ENCODE results near the gene ZNF20. TPM values are rescaled to one million over a fixed set of nuclear protein-coding genes. Genes with fewer than 3 reads are reported as not detected.

ZNF20 gene
- total RNA-seq, result 1 to 10 TPM; 5.9 to 7.2 TPM

GRCh38 chr19:12139885-12140544 lies at the start of gene ZNF20:
Gene ZNF20 (minus strand): TSS chr19:12140350. CDS start chr19:12140182, 168 bp downstream.
- H3K4me1 Mint-ChIP-seq, result peaks cover 23% of the 10 kb centered on the region
- peaks cover 28% of the 10 kb centered on the region for H3K36me3 Mint-ChIP-seq
- no peaks in the 10 kb centered on the region for H3K27me3 Mint-ChIP-seq
- H3K4me3 Mint-ChIP-seq, result peak within 1 kb of the TSS; percentile 94
- DNase-seq (peak; percentile 90), ATAC-seq (ENCODE audit: low read depth) (peak; percentile 91)
- POLR2A ChIA-PET, result interaction anchor here (0.6 to 1.7 kb wide), 10 partner anchors 17 to 225 kb away, joined by 3 to 13 read pairs (median 6); partner anchors contain the start of genes ZNF136, ZNF44, ZNF442 and ZNF563
- peak within 1 kb of the TSS; percentile 67 for H3K27ac Mint-ChIP-seq
- H3K9me3 Mint-ChIP-seq, result no peaks in the 10 kb centered on the region

- ATAC-seq (ENCODE audit: low read depth) (no peak), DNase-seq (no peak)
- no peak overlapping the region for H3K4me3 Mint-ChIP-seq
- no peak overlapping the region for H3K27ac Mint-ChIP-seq
- POLR2A ChIA-PET, result no interaction called here
- no peaks in the 10 kb centered on the region for H3K4me1 Mint-ChIP-seq
- no peaks in the 10 kb centered on the region for H3K27me3 Mint-ChIP-seq
- H3K9me3 Mint-ChIP-seq, result peaks cover 46% of the 10 kb centered on the region
- peaks cover 94% of the 10 kb centered on the region for H3K36me3 Mint-ChIP-seq
Measured at GRCh38 chr19:12187625-12188024, 47.5 kb upstream of the ZNF20 start.

GRCh38 chr19:12180377-12180776 lies 40.2 kb upstream of the ZNF20 start:
- no peaks in the 10 kb centered on the region for H3K27me3 Mint-ChIP-seq
- POLR2A ChIA-PET, result no interaction called here
- H3K4me3 Mint-ChIP-seq, result no peak overlapping the region
- H3K4me1 Mint-ChIP-seq, result peaks cover 2% of the 10 kb centered on the region
- H3K9me3 Mint-ChIP-seq, result peaks cover 31% of the 10 kb centered on the region
- H3K36me3 Mint-ChIP-seq, result peaks cover 86% of the 10 kb centered on the region
- ATAC-seq (ENCODE audit: low read depth) (no peak), DNase-seq (no peak)
- no peak overlapping the region for H3K27ac Mint-ChIP-seq

- POLR2A ChIA-PET, result interaction anchor here (0.6 kb wide), 1 partner anchor 197 kb away, joined by 3 read pairs; no protein-coding TSS in a partner anchor
- H3K9me3 Mint-ChIP-seq, result peaks cover 4% of the 10 kb centered on the region
- ATAC-seq (ENCODE audit: low read depth) (no peak), DNase-seq (no peak)
- no peak overlapping the region for H3K4me3 Mint-ChIP-seq
- no peak overlapping the region for H3K27ac Mint-ChIP-seq
- no peaks in the 10 kb centered on the region for H3K27me3 Mint-ChIP-seq
- H3K36me3 Mint-ChIP-seq, result peaks cover 52% of the 10 kb centered on the region
- H3K4me1 Mint-ChIP-seq, result peaks cover 26% of the 10 kb centered on the region
Measured at GRCh38 chr19:12166626-12167025, 26.5 kb upstream of the ZNF20 start.

GRCh38 chr19:12163826-12164225 lies 23.7 kb upstream of the ZNF20 start:
- Mint-ChIP-seq H3K36me3 (peaks cover 32% of the 10 kb centered on the region), H3K4me3 (peak overlapping the region; percentile 95), H3K27me3 (no peaks in the 10 kb centered on the region), H3K4me1 (peaks cover 25% of the 10 kb centered on the region), H3K27ac (peak overlapping the region; percentile 99), H3K9me3 (no peaks in the 10 kb centered on the region)
- DNase-seq, result no peak
- POLR2A ChIA-PET, result interaction anchor here (0.8 to 2.5 kb wide), 7 partner anchors 9 to 387 kb away, joined by 3 to 12 read pairs (median 7); partner anchors contain the start of genes ZNF20, ZNF563 and ZNF700
- ATAC-seq (ENCODE audit: low read depth), result no peak

GRCh38 chr19:12162882-12163806 lies 23.0 kb upstream of the ZNF20 start, which contains the start of gene ZNF136:
Gene ZNF136 (plus strand): TSS chr19:12163096. CDS start chr19:12163204, 108 bp downstream.
- POLR2A ChIA-PET, result interaction anchor here (0.6 to 2.5 kb wide), 13 partner anchors 8 to 628 kb away, joined by 3 to 12 read pairs (median 4); partner anchors contain the start of genes JUNB, ZNF20, ZNF443 and ZNF563
- no peaks in the 10 kb centered on the region for H3K27me3 Mint-ChIP-seq
- H3K9me3 Mint-ChIP-seq, result no peaks in the 10 kb centered on the region
- peak within 1 kb of the TSS; percentile 99 for H3K27ac Mint-ChIP-seq
- H3K36me3 Mint-ChIP-seq, result peaks cover 25% of the 10 kb centered on the region
- peak; percentile 99 for ATAC-seq (ENCODE audit: low read depth)
- H3K4me1 Mint-ChIP-seq, result peaks cover 25% of the 10 kb centered on the region
- peak; percentile 87 for DNase-seq
- H3K4me3 Mint-ChIP-seq, result peak within 1 kb of the TSS; percentile 95

GRCh38 chr19:12162513-12162881 lies 22.3 kb upstream of the ZNF20 start:
- DNase-seq (no peak), ATAC-seq (ENCODE audit: low read depth) (no peak)
- H3K36me3 Mint-ChIP-seq, result peaks cover 24% of the 10 kb centered on the region
- H3K4me3 Mint-ChIP-seq, result peak overlapping the region; percentile 93
- no peaks in the 10 kb centered on the region for H3K9me3 Mint-ChIP-seq
- H3K4me1 Mint-ChIP-seq, result peaks cover 25% of the 10 kb centered on the region
- H3K27ac Mint-ChIP-seq, result peak overlapping the region; percentile 97
- POLR2A ChIA-PET, result interaction anchor here (0.6 to 2.5 kb wide), 12 partner anchors 8 to 629 kb away, joined by 3 to 12 read pairs (median 5); partner anchors contain the start of genes JUNB, ZNF20, ZNF443 and ZNF563
- H3K27me3 Mint-ChIP-seq, result no peaks in the 10 kb centered on the region

- POLR2A ChIA-PET, result no interaction called here
- no peak for DNase-seq
- H3K9me3 Mint-ChIP-seq, result no peaks in the 10 kb centered on the region
- no peak overlapping the region for H3K27ac Mint-ChIP-seq
- peaks cover 10% of the 10 kb centered on the region for H3K36me3 Mint-ChIP-seq
- H3K4me3 Mint-ChIP-seq, result no peak overlapping the region
- no peak for ATAC-seq (ENCODE audit: low read depth)
- no peaks in the 10 kb centered on the region for H3K27me3 Mint-ChIP-seq
- H3K4me1 Mint-ChIP-seq, result peaks cover 20% of the 10 kb centered on the region
Measured at GRCh38 chr19:12159773-12160414, 19.7 kb upstream of the ZNF20 start.

- POLR2A ChIA-PET, result interaction anchor here (0.5 to 1.9 kb wide), 9 partner anchors 13 to 1631 kb away, joined by 3 to 9 read pairs (median 4); partner anchors contain the start of genes ZNF20, ZNF44, ZNF563 and ZNF700
- peaks cover 1% of the 10 kb centered on the region for H3K9me3 Mint-ChIP-seq
- peak within 1 kb of the TSS; percentile 86 for H3K27ac Mint-ChIP-seq
- H3K36me3 Mint-ChIP-seq, result peaks cover 21% of the 10 kb centered on the region
- no peaks in the 10 kb centered on the region for H3K27me3 Mint-ChIP-seq
- H3K4me3 Mint-ChIP-seq, result peak within 1 kb of the TSS; percentile 89
- peak; percentile 79 for ATAC-seq (ENCODE audit: low read depth)
- DNase-seq, result peak; percentile 63
- H3K4me1 Mint-ChIP-seq, result peaks cover 10% of the 10 kb centered on the region
Measured at GRCh38 chr19:12156223-12157058, 16.3 kb upstream of the ZNF20 start, which contains the start of gene ZNF625. Gene ZNF625 (minus strand): TSS chr19:12156734. CDS start chr19:12156558, 176 bp downstream.

- Mint-ChIP-seq H3K4me1 (peaks cover 10% of the 10 kb centered on the region), H3K9me3 (peaks cover 4% of the 10 kb centered on the region), H3K27ac (peak overlapping the region; percentile 7), H3K27me3 (no peaks in the 10 kb centered on the region), H3K4me3 (peak overlapping the region; percentile 89), H3K36me3 (peaks cover 25% of the 10 kb centered on the region)
- no peak for DNase-seq
- ATAC-seq (ENCODE audit: low read depth), result no peak
- POLR2A ChIA-PET, result interaction anchor here (0.5 to 1.9 kb wide), 3 partner anchors 15 to 1632 kb away, joined by 3 to 9 read pairs (median 6); partner anchors contain the start of genes ZNF20 and ZNF700
Measured at GRCh38 chr19:12155324-12155860, 15.2 kb upstream of the ZNF20 start.

- ATAC-seq (ENCODE audit: low read depth) (no peak), DNase-seq (no peak)
- H3K4me3 Mint-ChIP-seq, result no peak overlapping the region
- POLR2A ChIA-PET, result no interaction called here
- no peak overlapping the region for H3K27ac Mint-ChIP-seq
- peaks cover 9% of the 10 kb centered on the region for H3K4me1 Mint-ChIP-seq
- no peaks in the 10 kb centered on the region for H3K27me3 Mint-ChIP-seq
- H3K9me3 Mint-ChIP-seq, result peaks cover 26% of the 10 kb centered on the region
- peaks cover 40% of the 10 kb centered on the region for H3K36me3 Mint-ChIP-seq
Measured at GRCh38 chr19:12145348-12145747, 5.2 kb upstream of the ZNF20 start.

- Mint-ChIP-seq H3K27ac (no peak overlapping the region), H3K4me1 (peaks cover 23% of the 10 kb centered on the region), H3K9me3 (peaks cover 11% of the 10 kb centered on the region), H3K4me3 (peak overlapping the region; percentile 94), H3K36me3 (peaks cover 32% of the 10 kb centered on the region), H3K27me3 (no peaks in the 10 kb centered on the region)
- ATAC-seq (ENCODE audit: low read depth) (no peak), DNase-seq (no peak)
- POLR2A ChIA-PET, result interaction anchor here (1.2 to 1.7 kb wide), 3 partner anchors 153 to 191 kb away, joined by 3 to 10 read pairs (median 3); partner anchors contain the start of genes ZNF44 and ZNF563
Measured at GRCh38 chr19:12141405-12141736, 1.2 kb upstream of the ZNF20 start.
